H1 (cell line): Measurements from ENCODE around the gene OXLD1. TPM values are rescaled to one million over a fixed set of nuclear protein-coding genes. Genes with fewer than 3 reads are reported as not detected.

ENCODE experiments used
- CTCF ChIA-PET: fragments of 300-600 bp; sonication (Branson Sonifier 250); formaldehyde crosslinking; loops from one replicate; lab custom pipeline; 2021; ENCODE audit not compliant: partially characterized antibody; lab: Charles Lee
- POLR2A ChIA-PET: fragments of 300-600 bp; sonication (Branson Sonifier 250); formaldehyde crosslinking; loops from one replicate; lab custom pipeline; 2021; ENCODE audit warnings: inconsistent platforms; ENCODE audit not compliant: partially characterized antibody; lab: Charles Lee
- DNase-seq, 2 experiments: peaks; one replicate each; pipeline versions ENCODE4 v3.0.0 to v3.0.0-alpha.2; 2010 to 2022; ENCODE audit warnings: low spot score in 2 of 2, low read depth in 1 of 2, mixed read lengths in 1 of 2
- FAIRE-seq: peaks from 2 replicates; lab custom pipeline; 2011; peaks lifted over from hg19 to GRCh38; lab: Jason Lieb, UNC
- H2AFZ ChIP-seq: 2 replicates; pipeline ENCODE4 v1.8.1; 2012; ENCODE audit warnings: low read length, inconsistent platforms
- H2AK5ac ChIP-seq: 2 replicates; pipeline ENCODE4 v1.6.1; 2013; ENCODE audit warnings: low read depth, low read length
- H2BK120ac ChIP-seq: replicated peaks from 2 replicates; pipeline ENCODE3; 2013; ENCODE audit warnings: low read depth, low read length, inconsistent platforms
- H2BK12ac ChIP-seq: 2 replicates; pipeline ENCODE4 v1.6.1; 2013; ENCODE audit warnings: low read depth, low read length
- H2BK15ac ChIP-seq: 2 replicates; pipeline ENCODE4 v1.6.1; 2013; ENCODE audit warnings: low read length
- H2BK20ac ChIP-seq: 2 replicates; pipeline ENCODE4 v1.6.1; 2013; ENCODE audit warnings: low read length
- H2BK5ac ChIP-seq: 2 replicates; pipeline ENCODE4 v1.6.1; 2013; ENCODE audit warnings: low read depth, low read length
- H3K14ac ChIP-seq: 2 replicates; pipeline ENCODE4 v1.6.1; 2013; ENCODE audit warnings: inconsistent platforms; ENCODE audit not compliant: insufficient read length
- H3K18ac ChIP-seq: 2 replicates; pipeline ENCODE4 v1.6.1; 2013; ENCODE audit warnings: low read length; ENCODE audit errors: extremely low read depth
- H3K23ac ChIP-seq: 2 replicates; pipeline ENCODE4 v1.6.1; 2013; ENCODE audit warnings: inconsistent platforms; ENCODE audit not compliant: insufficient read length
- H3K23me2 ChIP-seq: 2 replicates; pipeline ENCODE4 v1.6.1; 2013; ENCODE audit warnings: low read depth, low read length
- H3K27ac ChIP-seq: 2 replicates; pipeline ENCODE4 v1.6.1; 2011; ENCODE audit warnings: low read depth, low read length, inconsistent platforms
- H3K27me3 ChIP-seq, 4 experiments: replicated peaks in 1 of 4; 1 replicate in 1 of 4; 2 replicates in 3 of 4; pipeline versions ENCODE4 v1.6.1 to v1.8.1; 2011 to 2013; ENCODE audit warnings: low read length in 3 of 4, mild to moderate bottlenecking in 3 of 4, inconsistent platforms in 2 of 4, mixed read lengths in 2 of 4, moderate library complexity in 1 of 4; ENCODE audit not compliant: control insufficient read depth in 3 of 4, insufficient read depth in 3 of 4; ENCODE audit errors: extremely low read depth in 1 of 4
- H3K36me3 ChIP-seq, 4 experiments: 2 replicates each; pipeline versions ENCODE4 v1.6.1 to v1.8.1; 2011 to 2013; ENCODE audit warnings: mild to moderate bottlenecking in 4 of 4, low read length in 3 of 4, moderate library complexity in 2 of 4, control low read depth in 1 of 4, inconsistent platforms in 1 of 4; ENCODE audit not compliant: insufficient read depth in 4 of 4, control insufficient read depth in 2 of 4
- H3K4ac ChIP-seq: replicated peaks from 2 replicates; pipeline ENCODE3; 2013; ENCODE audit warnings: low read length, low read depth, mixed read lengths, inconsistent platforms; ENCODE audit not compliant: insufficient read length
- H3K4me1 ChIP-seq, 4 experiments: replicated peaks in 1 of 4; 1 replicate in 1 of 4; 2 replicates in 3 of 4; pipeline versions ENCODE4 v1.6.1 to v1.8.1; 2011 to 2013; ENCODE audit warnings: low read length in 3 of 4, inconsistent platforms in 2 of 4, mixed read lengths in 1 of 4; ENCODE audit not compliant: insufficient read depth in 4 of 4, control insufficient read depth in 3 of 4
- H3K4me2 ChIP-seq, 2 experiments: 2 replicates each; pipeline versions ENCODE4 v1.6.1 to v1.8.1; 2011 to 2013; ENCODE audit warnings: low read depth in 2 of 2, low read length in 2 of 2, control low read depth in 1 of 2, inconsistent platforms in 1 of 2, mild to moderate bottlenecking in 1 of 2; ENCODE audit not compliant: insufficient read depth in 1 of 2
- H3K4me3 ChIP-seq, 4 experiments: fragments of 200-600, 300-600 bp in 1 of 4; sonication (generic), shearing (Covaris generic), sonication (Bioruptor Twin) in 1 of 4; 2 replicates each; pipeline versions ENCODE4 v1.5.1 to v1.8.1; 2011 to 2016; ENCODE audit warnings: low read length in 4 of 4, low read depth in 3 of 4, control low read depth in 2 of 4, inconsistent platforms in 2 of 4, mild to moderate bottlenecking in 2 of 4, mixed read lengths in 1 of 4, moderate library complexity in 1 of 4; ENCODE audit not compliant: insufficient read depth in 2 of 4; ENCODE audit errors: extremely low read depth in 1 of 4
- H3K56ac ChIP-seq: replicated peaks from 2 replicates; pipeline ENCODE3; 2013; ENCODE audit warnings: low read depth, mild to moderate bottlenecking, mixed read lengths, low read length, inconsistent platforms; ENCODE audit not compliant: insufficient read length
- H3K79me1 ChIP-seq: 2 replicates; pipeline ENCODE4 v1.6.1; 2013; ENCODE audit warnings: low read depth, low read length, control low read depth
- H3K79me2 ChIP-seq, 2 experiments: 2 replicates each; pipeline versions ENCODE4 v1.6.1 to v1.8.1; 2012 to 2013; ENCODE audit warnings: low read length in 2 of 2, mild to moderate bottlenecking in 2 of 2, inconsistent platforms in 1 of 2; ENCODE audit not compliant: insufficient read depth in 2 of 2, control insufficient read depth in 1 of 2
- H3K9ac ChIP-seq, 4 experiments: replicated peaks in 1 of 4; 1 replicate in 1 of 4; 2 replicates in 3 of 4; pipeline versions ENCODE4 v1.6.1 to v1.8.1; 2011 to 2013; ENCODE audit warnings: low read depth in 3 of 4, low read length in 3 of 4, control low read depth in 2 of 4, mild to moderate bottlenecking in 2 of 4, moderate library complexity in 2 of 4, inconsistent platforms in 1 of 4; ENCODE audit errors: extremely low read depth in 1 of 4
- H3K9me3 ChIP-seq, 2 experiments: 2 replicates each; pipeline versions ENCODE4 v1.6.1 to v1.8.1; 2012 to 2013; ENCODE audit warnings: mild to moderate bottlenecking in 2 of 2, moderate library complexity in 2 of 2, control low read depth in 1 of 2, inconsistent platforms in 1 of 2, low read depth in 1 of 2, low read length in 1 of 2, mixed read lengths in 1 of 2; ENCODE audit not compliant: insufficient read depth in 2 of 2
- H4K20me1 ChIP-seq, 2 experiments: replicated peaks in 1 of 2; 2 replicates each; pipeline versions ENCODE3 to v1.8.1; 2011 to 2013; ENCODE audit warnings: inconsistent platforms in 2 of 2, low read length in 2 of 2, mild to moderate bottlenecking in 1 of 2; ENCODE audit not compliant: insufficient read depth in 2 of 2, control insufficient read depth in 1 of 2
- H4K5ac ChIP-seq: 2 replicates; pipeline ENCODE4 v1.6.1; 2013; ENCODE audit warnings: low read length, low read depth, mixed read lengths, inconsistent platforms; ENCODE audit not compliant: insufficient read length
- H4K8ac ChIP-seq: 2 replicates; pipeline ENCODE4 v1.8.0; 2013; ENCODE audit warnings: mild to moderate bottlenecking, moderate library complexity, low read length, inconsistent platforms; ENCODE audit not compliant: insufficient read depth; ENCODE audit errors: extremely low read depth
- H4K91ac ChIP-seq: replicated peaks from 2 replicates; pipeline ENCODE3; 2013; ENCODE audit warnings: low read length, mixed read lengths, inconsistent platforms; ENCODE audit not compliant: insufficient read length
- BCL11A ChIP-seq, 2 experiments: IDR thresholded peaks; one replicate each; pipeline ENCODE4 v1.6.1; 2011; ENCODE audit warnings: low read depth in 2 of 2, low read length in 2 of 2, mild to moderate bottlenecking in 2 of 2
- CTBP2 ChIP-seq: IDR thresholded peaks from 2 replicates; pipeline ENCODE4 v1.7.0; 2011; ENCODE audit warnings: borderline replicate concordance, mild to moderate bottlenecking, moderate library complexity, mixed read lengths, low read length; ENCODE audit not compliant: insufficient read depth, insufficient read length
- CTCF ChIP-seq, 3 experiments: IDR thresholded peaks; 1 replicate in 2 of 3; 2 replicates in 1 of 3; pipeline versions ENCODE4 v1.5.1 to v1.6.1; 2011; ENCODE audit warnings: low read length in 3 of 3, mild to moderate bottlenecking in 3 of 3, inconsistent platforms in 2 of 3, low read depth in 1 of 3, moderate library complexity in 1 of 3; ENCODE audit not compliant: insufficient read depth in 1 of 3; ENCODE audit errors: control extremely low read depth in 1 of 3
- HDAC2 ChIP-seq, 2 experiments: fragments of 300-600 bp in 1 of 2; sonication (generic) in 1 of 2; IDR thresholded peaks; 2 replicates each; pipeline ENCODE4 v1.6.1; 2011 to 2012; ENCODE audit warnings: low read depth in 2 of 2, low read length in 2 of 2, mild to moderate bottlenecking in 2 of 2, moderate library complexity in 2 of 2, borderline replicate concordance in 1 of 2, inconsistent platforms in 1 of 2
- JUN ChIP-seq: IDR thresholded peaks from 2 replicates; pipeline ENCODE4 v1.6.1; 2011; ENCODE audit warnings: low read depth, mild to moderate bottlenecking, improper control_type of control experiment, low read length
- PHF8 ChIP-seq: fragments of 200-600 bp; sonication (generic); conservative IDR thresholded peaks from 2 replicates; pipeline ENCODE4 v1.7.1; 2012; ENCODE audit warnings: low read depth, mild to moderate bottlenecking, inconsistent platforms, low read length, moderate library complexity
- RNF2 ChIP-seq: fragments of 200-900, 300-1000 bp; sonication (generic); IDR thresholded peaks from 2 replicates; pipeline ENCODE4 v1.7.1; 2016; ENCODE audit warnings: borderline replicate concordance, low read depth, mild to moderate bottlenecking, antibody characterized with exemption, low read length; ENCODE audit not compliant: poor library complexity, severe bottlenecking; ENCODE audit errors: missing control alignments
- SUZ12 ChIP-seq: fragments of 200-600 bp; sonication (generic); IDR thresholded peaks from 2 replicates; pipeline ENCODE4 v1.6.1; 2012; ENCODE audit warnings: mild to moderate bottlenecking, inconsistent platforms, low read length, moderate library complexity, mixed read lengths
- TBP ChIP-seq: IDR thresholded peaks from 2 replicates; pipeline ENCODE4 v1.6.1; 2011; ENCODE audit warnings: low read depth, low read length, improper control_type of control experiment
- YY1 ChIP-seq: IDR thresholded peaks from 2 replicates; pipeline ENCODE4 v1.6.1; 2011; ENCODE audit warnings: low read depth, mild to moderate bottlenecking, low read length
- WGBS, 2 experiments: shearing (Covaris generic) in 1 of 2; methylation state at CpG; one replicate each; pipeline versions ENCODE4 v1.1.6 to v1.1.7; 2013 to 2015; ENCODE audit warnings: low lambda C conversion rate in 2 of 2, mixed read lengths in 2 of 2, inconsistent platforms in 1 of 2, low coverage in 1 of 2, missing lambda C conversion rate in 1 of 2; ENCODE audit not compliant: insufficient replicate concordance in 2 of 2, insufficient coverage in 1 of 2, insufficient read length in 1 of 2; ENCODE audit errors: extremely low coverage in 1 of 2, missing lambda C conversion rate in 1 of 2; 5-methylcytosine and 5-hydroxymethylcytosine counted together
- polyA plus RNA-seq, 7 experiments: library from polyadenylated mRNA; depleted of rRNA in 3 of 7; stranded (reverse) in 5 of 7; unstranded in 2 of 7; fragments of >200 nt in 5 of 7; fragments of 200-250 nt in 2 of 7; gene quantifications; 1 replicate in 5 of 7; 2 replicates in 1 of 7; 4 replicates in 1 of 7; pipeline versions ENCODE4 v1.2.1 to v1.2.3, GENCODE V29; 2011 to 2013; ENCODE audit warnings: missing spikeins in 2 of 7, mixed read lengths in 2 of 7
- total RNA-seq: library from RNA; stranded (reverse); fragmentation: NEBNext Ultra II Directional; extraction: Animal tissue kit (Norgen Biotek cat#: 25700); gene quantifications from 2 replicates; pipeline ENCODE4 v1.2.1, GENCODE V29; 2021

OXLD1 gene
- total and polyA plus RNA-seq, 2 of the 8 experiments (the other 6 are each of a cell fraction or from before 2014, with no cell fraction given): 41.5 to 61.9 TPM

GRCh38 chr17:81686614-81687013 is 20.2 kb upstream of the OXLD1 start:
- Histone ChIP-seq H2BK5ac (no peak overlapping the region), H3K14ac (no peak overlapping the region), H2BK12ac (no peak overlapping the region), H3K23ac (no peak overlapping the region), H2BK15ac (no peak overlapping the region), H3K9ac (no peak overlapping the region), H3K27ac (no peak overlapping the region), H3K4ac (no peak overlapping the region), H3K4me2 (no peak overlapping the region), H2AFZ (no peak overlapping the region), H3K9me3 (no peaks in the 10 kb centered on the region), H3K36me3 (peaks cover 2 to 36% (median 18%) of the 10 kb centered on the region in 4 experiments; a peak in 6 of 8 replicates), H3K79me2 (peaks cover 4 to 37% of the 10 kb centered on the region in 2 experiments; a peak in 3 of 4 replicates), H3K4me1 (peaks cover 3 to 14% (median 7%) of the 10 kb centered on the region in 4 experiments; a peak in 6 of 7 replicates), H3K56ac (no peak overlapping the region), H3K18ac (no peak overlapping the region), H3K79me1 (peaks cover 15% of the 10 kb centered on the region), H2AK5ac (no peak overlapping the region), H4K91ac (no peak overlapping the region), H2BK120ac (no peak overlapping the region), H4K20me1 (peaks cover 0 to 30% of the 10 kb centered on the region in 2 experiments), H3K4me3 (no peak overlapping the region), H3K27me3 (no peaks in the 10 kb centered on the region), H4K8ac (peak overlapping the region; percentile 17; the same call in 1 of the 2 replicates), H4K5ac (no peak overlapping the region), H3K23me2 (peaks cover 12% of the 10 kb centered on the region), H2BK20ac (no peak overlapping the region)
- DNase-seq (no peak), FAIRE-seq (no peak)
- CTCF ChIA-PET: interaction anchor here (1.6 to 3.1 kb wide), 2 partner anchors 11 to 16 kb away, joined by 5 to 20 read pairs; partner anchors contain the start of gene MRPL12
- 92% methylated on average over 15 of the region's 20 CpGs; no CpG with 5 or more reads in 1 of the 2 experiments for WGBS, 2 experiments
- POLR2A ChIA-PET: interaction anchor here (4.0 to 28.4 kb wide), 3 partner anchors 8 to 23 kb away, joined by 65 to 436 read pairs (median 100); partner anchors contain the start of genes CCDC137, MRPL12, OXLD1 and SLC25A10
- TF ChIP-seq SUZ12 (no peak), JUN (no peak), TBP (no peak), YY1 (no peak), RNF2 (no peak), PHF8 (no peak), BCL11A (IDR thresholded peaks at IDR 0.05; ENCODE audit: low read depth in 2 of 2, low read length in 2 of 2) (no peak), CTBP2 (no peak), HDAC2 (IDR thresholded peaks at IDR 0.05; ENCODE audit: borderline replicate concordance in 1 of 2, low read depth in 2 of 2, low read length in 2 of 2) (no peak), CTCF (IDR thresholded peaks at IDR 0.05; ENCODE audit: control extremely low read depth in 1 of 3, insufficient read depth in 1 of 3, low read depth in 1 of 3, low read length in 3 of 3) (no peak)
